Stimulated activated naive B cell treated with anti-CD40 and anti-IgM and Interleukin-4, amounts not matched to agents 10 μg/mL and 1 μg/mL and 100 μg/mL, for 72 hours (primary cell): ENCODE measurements around the gene SLC2A13.

Source experiments
- ATAC-seq, 2 donors: fragments of 150-1000 bp; cut with Tn5 transposase; replicated peaks; 2 replicates each; pipeline ENCODE4 v1.10.0; 2021; ENCODE audit warnings: moderate library complexity in 1 of 2
- DNase-seq: peaks from one replicate; pipeline ENCODE4 v3.0.0; 2021
- H3K27ac Mint-ChIP-seq: one replicate; pipeline ENCODE4 v1.8.0; 2022; ENCODE audit warnings: mild to moderate bottlenecking, mixed read lengths
- H3K27me3 Mint-ChIP-seq, 2 donors: one replicate each; pipeline ENCODE4 v1.8.0; 2022; ENCODE audit warnings: mixed read lengths in 2 of 2
- H3K36me3 Mint-ChIP-seq, 2 donors: one replicate each; pipeline ENCODE4 v1.8.0; 2022; ENCODE audit warnings: mixed read lengths in 2 of 2, mild to moderate bottlenecking in 1 of 2
- H3K4me1 Mint-ChIP-seq, 2 donors: one replicate each; pipeline ENCODE4 v1.8.0; 2022; ENCODE audit warnings: mixed read lengths in 2 of 2, mild to moderate bottlenecking in 1 of 2
- H3K4me3 Mint-ChIP-seq, 2 donors: one replicate each; pipeline ENCODE4 v1.8.0; 2022; ENCODE audit warnings: mild to moderate bottlenecking in 2 of 2, mixed read lengths in 2 of 2, moderate library complexity in 1 of 2
- H3K9me3 Mint-ChIP-seq, 2 donors: one replicate each; pipeline ENCODE4 v1.8.0; 2022; ENCODE audit warnings: mixed read lengths in 2 of 2, mild to moderate bottlenecking in 1 of 2

Gene SLC2A13

DNA sequence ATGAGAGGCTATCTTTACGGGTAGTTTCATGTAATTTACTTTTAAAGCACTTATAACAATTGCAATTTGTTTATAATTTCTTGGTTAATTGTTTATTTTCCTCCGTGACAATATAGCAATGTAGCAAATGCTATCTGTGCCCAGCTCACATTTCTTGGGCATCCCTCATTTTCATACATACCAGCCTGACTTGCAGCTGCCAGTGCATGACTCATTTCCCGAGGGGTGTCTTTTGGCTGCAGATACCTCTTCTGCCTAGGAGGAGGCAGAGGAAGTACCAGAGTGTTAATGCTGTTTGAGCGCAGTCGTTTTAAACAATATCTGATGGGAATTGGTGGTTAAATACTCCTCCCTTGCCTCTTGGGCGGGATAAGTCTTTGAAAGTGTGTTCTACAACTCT is 382.1 kb downstream of the SLC2A13 start:
- Mint-ChIP-seq H3K27me3 (peaks cover 3 to 7% of the 10 kb centered on the region in 2 donors), H3K9me3 (peaks cover 5% of the 10 kb centered on the region in 2 donors), H3K4me3 (no peak overlapping the region), H3K36me3 (no peaks in the 10 kb centered on the region), H3K27ac (no peak overlapping the region), H3K4me1 (no peaks in the 10 kb centered on the region)
- DNase-seq (no peak), ATAC-seq (peak in 1 of 2 donors; percentile 50)

DNA sequence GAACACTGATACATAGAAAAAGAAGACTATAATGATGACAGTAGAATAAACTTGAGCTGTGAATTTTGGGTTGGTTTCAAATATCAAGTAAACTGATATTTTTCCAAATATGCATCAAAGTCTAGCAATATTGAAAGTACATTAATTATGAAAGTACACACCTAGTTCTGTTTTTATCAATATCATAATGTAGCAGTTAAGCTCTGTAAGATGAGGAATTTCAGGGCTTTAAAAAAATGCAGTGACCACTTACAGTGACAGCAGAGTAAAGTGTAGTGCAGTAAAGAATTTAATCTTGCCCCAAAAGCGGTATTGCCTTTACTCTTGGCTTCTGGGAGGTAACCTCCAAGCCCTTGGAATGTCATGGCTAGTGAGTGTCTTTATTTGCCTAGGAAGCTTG is 383.4 kb downstream of the SLC2A13 start:
- Mint-ChIP-seq H3K9me3 (peaks cover under 1 to 4% of the 10 kb centered on the region in 2 donors), H3K27ac (no peak overlapping the region), H3K36me3 (no peaks in the 10 kb centered on the region), H3K4me1 (no peaks in the 10 kb centered on the region), H3K4me3 (no peak overlapping the region), H3K27me3 (peaks cover 3 to 6% of the 10 kb centered on the region in 2 donors)
- ATAC-seq (no peak), DNase-seq (no peak)

DNA sequence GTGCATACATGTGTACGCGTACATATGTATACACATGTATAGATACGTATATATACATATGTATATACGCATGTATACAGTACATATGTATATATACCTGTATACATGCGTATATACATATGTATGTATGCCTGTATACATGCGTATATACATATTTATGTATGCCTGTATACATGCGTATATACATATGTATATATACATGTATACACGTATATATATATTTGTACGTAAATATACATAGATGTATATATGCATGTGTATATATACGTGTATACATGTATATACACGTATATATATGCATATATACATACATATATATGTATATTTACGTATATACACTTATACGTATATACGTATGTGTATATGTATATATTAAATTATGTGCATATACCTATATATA is 392.3 kb downstream of the SLC2A13 start:
- peaks cover 0 to 1% of the 10 kb centered on the region in 2 donors for H3K9me3 Mint-ChIP-seq
- no peaks in the 10 kb centered on the region for H3K36me3 Mint-ChIP-seq
- H3K4me3 Mint-ChIP-seq = no peak overlapping the region

DNA sequence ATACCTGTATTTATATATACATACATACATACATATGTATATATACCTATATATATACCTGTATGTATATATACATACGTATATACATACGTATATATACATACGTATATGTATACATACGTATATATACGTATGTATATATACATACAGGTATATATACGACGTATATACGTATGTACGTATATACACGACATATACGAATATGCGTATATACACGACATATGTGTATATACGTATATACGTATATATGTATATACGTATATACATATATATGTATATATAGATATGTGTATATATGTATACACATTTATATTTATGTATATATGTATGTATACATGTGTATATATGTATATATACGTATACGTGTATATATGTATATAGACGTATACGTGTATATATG is 393.5 kb downstream of the SLC2A13 start:
- ATAC-seq = no peak
- no peak overlapping the region for H3K4me3 Mint-ChIP-seq
- no peaks in the 10 kb centered on the region for H3K4me1 Mint-ChIP-seq
- no peaks in the 10 kb centered on the region for H3K27me3 Mint-ChIP-seq
- peaks cover 0 to 1% of the 10 kb centered on the region in 2 donors for H3K9me3 Mint-ChIP-seq
- no peaks in the 10 kb centered on the region for H3K36me3 Mint-ChIP-seq
- no peak overlapping the region for H3K27ac Mint-ChIP-seq
- no peak for DNase-seq

More for the DNA sequence above, 392.3 kb downstream of the SLC2A13 start:
- DNase-seq (no peak), ATAC-seq (no peak)
- no peak overlapping the region for H3K27ac Mint-ChIP-seq
- no peaks in the 10 kb centered on the region for H3K4me1 Mint-ChIP-seq
- H3K27me3 Mint-ChIP-seq = peaks cover 0 to 6% of the 10 kb centered on the region in 2 donors
